AG09309 (cell line): ENCODE data around the gene LIMK2.

Source experiments
- DNase-seq: peaks from one replicate; pipeline ENCODE4 v3.0.0-alpha.2; 2010; ENCODE audit warnings: low read depth
- H3K4me3 ChIP-seq: 2 replicates; pipeline ENCODE4 v1.5.1; 2011; ENCODE audit warnings: mild to moderate bottlenecking, low read depth, low read length, moderate library complexity; ENCODE audit not compliant: control insufficient read depth
- CTCF ChIP-seq: IDR thresholded peaks from 2 replicates; pipeline ENCODE4 v1.5.1; 2011; ENCODE audit warnings: mild to moderate bottlenecking, low read depth, low read length, inconsistent platforms; ENCODE audit not compliant: insufficient read depth, control insufficient read depth; ENCODE audit errors: missing control alignments

The LIMK2 gene

GRCh38 chr22:31259798-31260473, 47.8 kb downstream of the LIMK2 start:
- no peak for DNase-seq
- TF ChIP-seq CTCF = no peak
- H3K4me3 ChIP-seq = no peak overlapping the region

- DNase-seq = no peak
- TF ChIP-seq CTCF = no peak
- H3K4me3 ChIP-seq = no peak overlapping the region
Observed at GRCh38 chr22:31260474-31260856, 48.4 kb downstream of the LIMK2 start.

- TF ChIP-seq CTCF = no peak
- no peak for DNase-seq
Observed at GRCh38 chr22:31262312-31263133, 50.4 kb downstream of the LIMK2 start.

GRCh38 chr22:31263896-31264640, 52.0 kb downstream of the LIMK2 start:
- no peak overlapping the region for H3K4me3 ChIP-seq
- TF ChIP-seq CTCF = no peak
- no peak for DNase-seq

More at GRCh38 chr22:31262312-31263133, 50.4 kb downstream of the LIMK2 start:
- no peak overlapping the region for H3K4me3 ChIP-seq

- no peak overlapping the region for H3K4me3 ChIP-seq
- DNase-seq = no peak
- TF ChIP-seq CTCF = no peak
Observed at GRCh38 chr22:31268281-31268680, 56.2 kb downstream of the LIMK2 start.

GRCh38 chr22:31269892-31270579, 57.9 kb downstream of the LIMK2 start:
- no peak for TF ChIP-seq CTCF
- no peak for DNase-seq

More at GRCh38 chr22:31269892-31270579, 57.9 kb downstream of the LIMK2 start:
- no peak overlapping the region for H3K4me3 ChIP-seq
